B cell (primary cell): ENCODE measurements around the gene THOP1.

Experiments used
- CTCF ChIP-seq: fragments of 200-600 bp; IDR thresholded peaks from one replicate; pipeline ENCODE4 v1.8.0; 2022; ENCODE audit warnings: antibody characterized with exemption, mild to moderate bottlenecking
- EZH2 ChIP-seq: IDR thresholded peaks from 2 replicates; pipeline ENCODE4 v1.6.1; 2012; ENCODE audit warnings: borderline replicate concordance, low read depth, mild to moderate bottlenecking, moderate library complexity, low read length; ENCODE audit not compliant: insufficient read depth, poor library complexity, severe bottlenecking

GRCh38 chr19:2848616-2849015 is 63.3 kb downstream of the THOP1 start:
- TF ChIP-seq CTCF (no peak), EZH2 (no peak)
